GM19468 (cell line): Measurements from ENCODE around the gene RUNX1.
A peak's percentile ranks its signal among the peaks of the same experiment; 100 is the strongest.

Experiments used
- ATAC-seq: cut with Tn5 transposase; IDR thresholded peaks from one replicate; pipeline ENCODE4 v1.9.1; 2021; ENCODE audit warnings: mild to moderate bottlenecking, moderate library complexity, moderate number of reproducible peaks; ENCODE audit not compliant: unreplicated experiment; ENCODE audit errors: extremely low read depth

Gene RUNX1

DNA sequence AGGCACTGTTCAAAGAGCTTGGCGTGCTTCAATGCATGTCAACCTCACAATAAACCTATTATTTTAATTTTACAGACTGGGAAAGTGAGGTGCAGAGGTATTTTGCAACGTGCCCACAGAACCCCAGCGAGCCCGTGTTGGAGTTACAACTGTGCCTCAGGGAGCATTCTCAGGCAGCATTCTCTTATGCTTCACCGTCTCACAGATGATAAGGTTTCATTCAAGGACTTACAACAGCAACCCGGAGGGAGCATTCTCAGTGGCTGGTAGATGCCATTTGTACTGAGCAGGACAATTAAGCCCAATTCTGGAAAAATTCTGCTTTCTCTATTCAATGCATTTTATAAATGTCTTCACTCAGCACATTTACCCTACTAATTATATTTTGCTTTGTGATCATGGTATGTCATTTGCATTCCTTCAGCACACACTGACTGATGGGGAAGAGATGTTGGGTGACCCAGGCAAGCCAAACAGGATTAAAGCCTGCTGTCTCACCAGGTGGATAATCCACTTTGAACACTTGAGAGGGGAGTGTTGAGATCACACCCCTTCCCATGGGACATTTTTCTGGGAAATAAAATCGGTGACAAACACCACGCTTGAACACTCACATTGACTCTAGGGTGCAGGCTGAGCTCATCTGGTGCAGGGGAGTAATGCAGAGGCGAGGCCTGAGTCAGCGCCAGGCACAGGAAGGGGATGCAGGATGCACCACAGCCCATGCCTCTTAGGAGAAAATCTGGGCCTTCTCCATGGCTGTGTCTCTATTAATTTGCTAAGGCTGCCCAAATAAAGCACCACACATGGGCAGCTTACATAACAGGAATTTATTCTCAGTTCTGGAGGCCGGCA is 266.4 kb downstream of the RUNX1 start:
- no peak for ATAC-seq

DNA sequence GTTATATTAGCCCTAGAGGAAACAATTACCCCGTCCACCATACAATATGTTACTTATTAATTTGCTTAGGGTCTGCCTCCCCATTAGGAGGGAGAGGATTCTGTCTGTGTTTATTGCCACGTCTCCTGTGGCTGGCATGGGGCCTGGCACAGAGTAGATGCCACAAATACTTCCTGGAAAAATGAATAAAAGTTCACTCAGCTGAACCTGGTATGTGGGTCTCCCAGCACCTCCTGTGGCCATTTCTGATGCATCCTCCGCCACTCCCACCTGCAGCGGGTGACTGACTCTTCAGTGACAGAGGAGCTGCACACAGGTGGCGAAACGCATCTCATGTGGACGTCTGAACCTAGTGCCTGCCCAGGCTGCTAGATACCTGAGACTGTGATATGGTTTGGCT is 267.6 kb downstream of the RUNX1 start:
- ATAC-seq: no peak

DNA sequence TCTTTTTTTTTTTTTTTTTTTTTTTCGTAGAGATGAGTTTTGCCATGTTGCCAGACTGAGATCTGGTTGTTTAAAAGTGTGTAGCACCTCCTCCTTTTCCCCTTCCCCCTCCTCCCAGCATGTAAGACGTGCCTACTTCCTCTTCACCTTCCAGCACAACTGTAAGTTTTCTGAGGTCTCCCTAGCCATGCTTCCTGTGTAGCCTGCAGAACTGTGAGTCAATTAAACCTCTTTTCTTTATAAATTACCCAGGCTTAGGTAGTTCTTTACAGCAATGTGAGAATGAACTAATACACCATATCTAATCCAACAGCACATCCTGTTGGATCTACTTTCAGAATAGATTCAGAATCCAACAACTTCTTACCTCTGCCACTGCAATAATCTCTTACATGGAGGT is 269.2 kb downstream of the RUNX1 start:
- no peak for ATAC-seq

- no peak for ATAC-seq
These were observed 273.3 kb downstream of the RUNX1 start for GRCh38 chr21:34775793-34776192.

GRCh38 chr21:34774750-34775149 is 274.4 kb downstream of the RUNX1 start:
- ATAC-seq: no peak

DNA sequence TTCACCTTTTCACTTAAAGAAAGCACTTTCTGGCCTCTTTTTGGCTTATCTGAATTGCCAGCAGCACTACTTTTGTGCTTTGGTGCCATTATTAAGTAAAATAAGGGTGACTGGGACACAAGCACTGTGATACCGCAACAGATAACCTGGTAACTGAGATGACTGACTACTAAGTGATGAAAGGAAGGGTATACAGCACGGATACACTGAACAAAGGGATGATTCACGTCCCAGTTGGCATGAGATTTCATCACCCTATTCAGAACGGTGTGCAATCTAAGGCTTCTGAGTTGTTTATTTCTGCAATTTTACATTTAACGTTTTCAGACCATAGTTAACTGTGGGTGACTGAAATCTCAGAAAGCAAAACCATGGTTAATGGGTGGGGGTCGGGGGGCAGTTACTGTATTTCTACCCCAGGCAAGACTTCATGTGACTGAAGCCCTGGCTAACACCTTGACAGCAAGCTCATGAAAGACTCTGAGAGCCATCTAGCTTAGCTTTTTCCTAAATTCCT is 277.5 kb downstream of the RUNX1 start:
- ATAC-seq: no peak

DNA sequence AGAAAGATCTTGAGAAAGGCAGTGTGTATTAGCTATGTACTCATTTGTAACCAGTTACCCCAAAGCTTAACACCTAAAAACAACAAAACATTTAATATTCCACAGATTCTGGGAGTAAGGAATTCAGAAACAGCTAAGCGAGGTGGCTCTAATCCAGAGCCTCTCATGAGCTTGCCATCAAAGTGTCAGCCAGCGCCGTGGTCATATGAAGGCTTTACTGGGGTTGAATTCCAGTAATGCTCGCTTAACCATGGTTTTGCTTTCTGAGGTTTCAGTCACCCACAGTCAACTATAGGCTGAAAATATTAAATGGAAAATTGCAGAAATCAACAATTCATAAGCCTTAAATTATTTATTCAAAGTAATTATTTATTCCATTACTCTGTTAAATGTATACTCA is 278.5 kb downstream of the RUNX1 start:
- no peak for ATAC-seq

GRCh38 chr21:34768326-34768725 is 280.8 kb downstream of the RUNX1 start:
- ATAC-seq: no peak

DNA sequence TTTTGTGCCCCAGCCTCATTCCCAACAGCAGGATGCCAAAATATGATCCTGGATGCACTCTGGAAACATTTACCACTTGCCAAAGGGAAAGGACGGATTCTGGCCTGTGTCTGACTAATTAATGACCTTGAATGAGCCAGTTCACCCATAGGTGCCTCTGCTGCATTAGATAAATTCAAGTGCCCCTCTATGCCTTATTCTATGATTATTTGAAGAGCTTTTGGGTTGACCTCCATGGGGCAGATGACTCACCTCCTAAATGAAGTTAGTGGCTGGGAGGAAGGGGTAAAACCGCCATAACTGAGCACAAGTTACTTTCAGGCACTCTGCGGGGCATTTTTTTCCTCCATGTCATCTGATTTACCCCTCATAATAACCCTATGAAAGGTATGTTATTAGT is 282.2 kb downstream of the RUNX1 start:
- no peak for ATAC-seq

DNA sequence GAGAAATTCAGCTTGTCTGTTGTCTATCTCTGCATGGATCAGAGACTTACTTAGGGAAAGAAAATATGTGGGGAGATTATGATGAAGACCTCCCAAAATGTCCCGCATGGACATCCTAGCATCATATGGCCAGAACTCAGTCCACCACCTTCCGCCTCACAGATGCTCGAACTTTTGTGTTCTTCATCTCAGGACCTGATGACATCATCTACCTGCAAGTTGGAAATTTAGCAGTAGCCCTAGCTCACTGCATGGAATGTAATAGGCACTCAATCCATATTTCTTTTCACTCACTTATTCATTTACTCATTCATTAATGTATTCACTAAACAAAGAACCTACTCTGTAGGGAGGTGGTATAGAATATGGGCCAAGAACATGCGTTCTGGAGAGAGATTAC is 283.5 kb downstream of the RUNX1 start:
- ATAC-seq: no peak

DNA sequence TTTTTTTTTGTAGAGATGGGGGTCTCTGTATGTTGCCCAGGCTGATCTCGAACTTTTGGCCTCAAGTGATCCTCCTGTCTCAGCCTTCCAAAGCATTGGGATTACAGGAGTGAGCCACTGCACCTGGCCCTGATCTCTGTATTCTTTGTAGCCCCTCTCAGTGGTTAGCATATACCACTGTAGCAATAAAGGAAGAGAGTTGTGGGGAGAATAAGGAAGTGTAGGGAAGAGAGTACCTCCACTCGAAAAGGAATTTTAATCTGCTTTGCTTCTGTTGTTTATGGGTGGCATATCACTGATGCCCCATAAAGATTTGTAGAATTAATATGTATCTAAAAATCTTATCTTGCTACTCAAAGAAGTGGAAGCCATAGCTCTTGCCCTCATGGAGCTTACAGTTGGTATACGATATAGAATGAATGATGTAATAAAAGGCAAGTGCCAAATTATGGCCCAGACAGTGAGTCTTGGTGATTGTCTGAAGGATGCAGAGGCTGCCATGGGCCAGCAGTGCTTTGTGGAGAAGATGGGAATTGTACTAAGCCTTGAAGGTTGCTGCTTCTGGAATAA is 284.3 kb downstream of the RUNX1 start:
- no peak for ATAC-seq

DNA sequence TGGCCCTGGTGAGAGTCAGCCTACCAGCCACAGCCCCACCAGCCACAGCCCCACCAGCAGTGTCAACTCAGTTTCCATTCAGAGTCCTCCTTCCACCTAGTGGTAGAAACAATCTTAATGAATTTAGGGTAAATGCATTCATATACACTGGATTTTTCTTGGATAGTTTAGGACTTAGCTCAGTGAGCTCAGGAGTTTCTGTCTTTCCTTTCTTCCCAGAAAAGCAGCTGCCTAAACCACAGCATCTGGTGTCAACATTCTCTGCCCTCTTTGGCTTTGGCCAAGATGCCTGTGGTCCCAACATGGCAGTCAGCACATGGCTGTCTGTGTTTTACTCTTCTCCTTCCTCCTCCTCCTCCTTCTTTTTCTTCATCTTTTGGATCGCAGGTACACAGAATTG is 286.3 kb downstream of the RUNX1 start:
- no peak for ATAC-seq

GRCh38 chr21:34761758-34762330 is 287.3 kb downstream of the RUNX1 start:
- no peak for ATAC-seq

DNA sequence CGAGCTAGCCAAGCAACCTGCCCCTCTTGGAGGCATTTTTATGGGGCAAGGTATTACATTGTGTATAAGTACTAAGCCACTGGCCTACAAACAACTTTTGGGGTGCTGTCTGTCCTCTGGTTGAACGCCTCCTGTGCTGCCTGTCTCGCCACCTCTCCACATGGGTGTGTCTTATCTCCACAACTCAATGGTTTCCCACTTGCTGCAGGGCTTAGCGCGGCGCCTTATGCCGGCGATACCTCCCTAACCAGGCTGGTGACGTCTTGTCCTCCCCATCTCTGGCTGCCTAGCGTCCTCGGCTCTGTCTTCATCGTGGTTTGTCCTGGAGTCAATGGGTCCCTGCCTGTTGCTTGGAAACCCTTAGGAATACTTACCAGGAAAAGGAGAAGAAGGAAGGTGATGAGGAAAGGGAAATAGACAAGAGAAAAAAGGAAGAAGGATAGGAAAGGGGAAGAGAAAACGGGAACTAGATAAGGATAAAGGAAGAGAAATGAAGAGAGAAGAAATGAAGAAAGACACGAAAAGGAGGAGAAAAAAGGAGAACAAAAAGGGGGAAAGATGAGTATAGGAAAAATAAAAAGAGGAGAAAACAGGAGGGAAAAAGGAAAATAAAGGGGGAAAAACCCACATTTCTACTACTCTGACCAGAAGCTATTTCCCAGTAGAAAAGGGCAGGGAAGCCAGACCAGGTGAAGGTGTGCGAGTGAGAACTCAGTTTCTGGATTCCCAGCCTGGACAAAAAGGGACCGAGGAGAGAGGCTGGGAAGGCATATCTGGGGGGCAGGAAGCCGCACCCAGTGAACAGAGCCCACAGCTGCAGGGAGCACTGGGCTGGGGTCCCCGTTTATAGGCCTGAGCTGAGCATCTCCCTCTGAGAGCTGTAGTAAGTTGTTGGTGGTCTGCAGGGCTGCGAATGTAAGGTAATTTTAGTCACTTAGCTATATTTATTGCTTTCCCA is 294.1 kb downstream of the RUNX1 start:
- no peak for ATAC-seq

DNA sequence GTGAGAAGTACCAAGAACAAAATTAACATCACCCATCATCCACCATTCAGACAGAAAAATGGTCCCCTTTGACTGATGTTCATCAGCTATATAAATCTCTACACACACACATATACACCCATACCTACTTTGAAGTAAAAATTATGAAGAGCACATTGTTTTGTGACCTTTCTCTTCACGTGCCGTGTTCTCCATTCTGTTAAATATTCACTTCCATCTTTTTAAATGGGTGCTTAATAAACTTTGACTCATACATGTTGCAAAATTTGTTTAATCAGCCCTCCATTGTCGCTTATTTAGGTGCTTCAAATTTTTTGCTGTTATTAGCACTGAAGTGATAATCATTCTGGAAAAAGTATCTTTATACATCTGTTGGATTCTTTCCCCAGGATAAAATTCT is 300.2 kb downstream of the RUNX1 start:
- no peak for ATAC-seq

DNA sequence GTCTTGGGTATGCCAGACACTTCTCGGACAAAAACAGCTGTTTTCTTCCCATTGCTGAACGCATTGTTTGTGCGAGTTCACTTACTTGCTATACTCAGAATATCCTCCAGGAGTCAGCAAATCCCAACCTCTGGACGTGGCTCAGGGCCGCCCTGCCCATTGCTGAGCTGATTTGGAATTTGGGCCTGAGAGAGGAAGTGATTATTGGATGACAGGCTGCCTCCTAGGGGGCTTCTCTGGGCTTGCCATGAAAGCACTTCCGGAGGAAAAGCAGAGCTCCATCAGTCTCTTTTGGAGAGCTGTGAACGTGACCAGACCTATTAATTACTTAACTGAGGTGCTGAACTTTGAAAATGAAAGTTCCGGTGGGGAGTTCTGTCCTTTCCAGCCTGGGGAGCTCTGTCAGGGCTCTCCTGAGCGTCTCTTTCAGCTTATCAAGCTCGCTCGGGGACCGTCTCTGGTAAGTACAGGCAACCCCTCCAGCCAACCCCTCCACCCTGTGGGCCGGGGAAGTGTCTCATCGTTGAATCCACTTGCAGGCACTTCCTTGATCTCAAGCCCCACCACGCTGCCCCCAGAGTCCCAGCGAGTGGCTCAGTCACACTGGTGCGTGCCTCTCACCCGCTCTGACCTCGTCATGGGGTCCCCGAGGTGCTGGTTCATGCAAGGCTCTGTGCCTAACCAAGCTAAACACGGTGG is 303.4 kb downstream of the RUNX1 start:
- peak; percentile 62 for ATAC-seq

GRCh38 chr21:34744801-34745200 is 304.3 kb downstream of the RUNX1 start:
- ATAC-seq: no peak

GRCh38 chr21:34743831-34744230 is 305.3 kb downstream of the RUNX1 start:
- no peak for ATAC-seq

- no peak for ATAC-seq
These were observed 305.8 kb downstream of the RUNX1 start for GRCh38 chr21:34743285-34743684.

GRCh38 chr21:34740198-34740597 is 308.9 kb downstream of the RUNX1 start:
- no peak for ATAC-seq
